ENCODE results near the gene UBE2E2. TPM values are rescaled to one million over a fixed set of nuclear protein-coding genes. Genes with fewer than 3 reads are reported as not detected.

UBE2E2 gene
- total and polyA plus RNA-seq, 7 experiments from 2014 or later = 2.4 to 28.8 (median 15.3) TPM

DNA sequence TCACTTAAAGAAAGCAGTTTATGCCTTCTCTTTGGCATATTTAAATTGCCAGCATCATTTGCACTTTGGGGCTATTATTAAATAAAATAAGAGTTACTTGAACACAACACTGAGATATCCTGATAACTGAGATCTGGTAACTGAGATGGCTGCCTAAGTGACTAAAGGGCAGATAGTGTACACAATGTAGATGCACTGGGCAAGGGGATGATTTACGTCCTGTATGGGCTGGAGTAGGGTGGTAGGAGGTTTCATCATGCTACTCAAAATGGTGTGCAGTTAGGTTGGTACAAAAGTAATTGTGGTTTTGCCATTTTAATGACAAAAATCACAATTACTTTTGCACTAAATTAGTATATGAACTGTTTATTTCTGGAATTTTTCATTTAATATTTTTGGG lies 196.1 kb downstream of the UBE2E2 start:
- Mint-ChIP-seq H3K4me1 (peaks cover 2 to 30% (median 13%) of the 10 kb centered on the region in 7 donors), H3K36me3 (peaks cover 0 to 3% (median 0%) of the 10 kb centered on the region in 5 donors), H3K27me3 (peaks cover 0 to 6% (median 0%) of the 10 kb centered on the region in 5 donors), H3K4me3 (no peak overlapping the region), H3K9me3 (no peaks in the 10 kb centered on the region), H3K27ac (no peak overlapping the region)
- no peak overlapping the region for H3K27ac ChIP-seq (ENCODE audit: low read depth, low read length)
- ChIA-PET CTCF (no interaction called here), POLR2A (no interaction called here)
- H3K27me3 ChIP-seq (ENCODE audit: control insufficient read depth in 2 of 2, insufficient read depth in 2 of 2, low read length in 2 of 2) = no peaks in the 10 kb centered on the region
- intact Hi-C loops (cut with micrococcal nuclease) = no loop called here
- no peak for DNase-seq
- H3K4me3 ChIP-seq (ENCODE audit: low read length) = no peak overlapping the region
- no peak for ATAC-seq
- no peaks in the 10 kb centered on the region for H3K9me3 ChIP-seq (ENCODE audit: control insufficient read depth in 2 of 3, low read length in 3 of 3)
- peaks cover 0 to 9% of the 10 kb centered on the region in 2 donors for H3K4me1 ChIP-seq (ENCODE audit: control insufficient read depth in 2 of 2, insufficient read depth in 2 of 2, low read length in 2 of 2)
- no peaks in the 10 kb centered on the region for H3K36me3 ChIP-seq (ENCODE audit: control insufficient read depth in 2 of 3, insufficient read depth in 3 of 3, low read length in 3 of 3)

DNA sequence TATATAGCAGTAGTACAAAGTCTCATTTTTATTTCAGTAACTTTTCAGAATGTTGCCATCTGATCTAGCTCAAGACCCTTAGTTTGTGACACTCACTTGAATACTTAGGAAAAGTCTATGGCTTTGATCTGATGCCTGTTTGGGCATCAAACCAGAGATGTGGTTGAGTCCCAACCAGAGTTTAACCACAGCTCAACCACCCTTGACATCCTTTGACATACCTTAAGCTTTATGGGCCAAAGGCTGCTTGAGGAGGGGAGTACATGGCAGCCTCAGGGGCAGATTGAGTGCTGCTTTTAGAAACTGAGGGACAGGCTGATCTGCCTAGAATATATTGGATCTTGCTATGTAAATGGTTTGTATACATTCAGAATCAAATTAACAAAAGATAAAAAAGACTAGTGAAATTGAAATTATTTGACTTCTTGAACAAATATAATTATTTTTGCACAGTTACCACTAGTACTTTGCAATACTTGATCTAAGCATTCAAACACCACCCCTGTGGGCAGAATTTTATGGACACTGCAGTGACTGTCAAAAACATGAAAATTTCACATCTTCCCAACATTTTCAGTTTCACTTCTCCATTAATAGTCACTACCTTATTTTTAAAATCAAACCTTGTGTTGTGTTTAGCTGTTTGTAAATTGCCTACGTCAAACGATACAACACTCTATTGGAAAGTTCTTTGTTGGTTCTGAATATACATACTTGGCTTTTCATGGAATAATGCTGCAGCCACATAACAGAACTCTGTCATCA lies 199.8 kb downstream of the UBE2E2 start:
- no peak overlapping the region for H3K4me3 Mint-ChIP-seq

DNA sequence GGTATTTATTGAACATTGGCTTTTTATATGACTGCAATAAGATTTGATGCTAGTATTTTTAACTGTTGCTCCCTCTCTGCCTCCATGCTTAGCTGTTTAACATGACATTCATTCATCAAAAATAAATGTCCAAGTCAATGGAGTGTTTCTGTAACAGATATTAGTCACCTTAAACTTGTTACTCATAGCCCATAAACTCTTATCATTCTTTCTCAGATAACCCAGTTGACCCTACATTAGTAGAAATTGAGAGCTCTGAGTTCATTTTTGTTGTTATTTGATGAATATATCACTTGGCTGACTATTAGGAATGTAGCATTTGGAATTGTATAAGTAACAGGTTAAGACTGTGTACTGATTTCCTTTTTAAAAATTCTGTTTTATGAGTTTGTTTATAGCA lies 201.1 kb downstream of the UBE2E2 start:
- intact Hi-C loops (cut with micrococcal nuclease) = no loop called here
- Mint-ChIP-seq H3K36me3 (peaks cover 0 to 3% (median 0%) of the 10 kb centered on the region in 5 donors), H3K9me3 (no peaks in the 10 kb centered on the region), H3K4me1 (peaks cover 2 to 35% (median 14%) of the 10 kb centered on the region in 7 donors), H3K4me3 (no peak overlapping the region), H3K27ac (no peak overlapping the region), H3K27me3 (peaks cover 0 to 11% (median 0%) of the 10 kb centered on the region in 5 donors)
- Histone ChIP-seq H3K36me3 (ENCODE audit: control insufficient read depth in 2 of 3, insufficient read depth in 3 of 3, low read length in 3 of 3) (no peaks in the 10 kb centered on the region), H3K4me3 (ENCODE audit: low read length) (no peak overlapping the region), H3K27me3 (ENCODE audit: control insufficient read depth in 2 of 2, insufficient read depth in 2 of 2, low read length in 2 of 2) (no peaks in the 10 kb centered on the region), H3K9me3 (ENCODE audit: control insufficient read depth in 2 of 3, low read length in 3 of 3) (no peaks in the 10 kb centered on the region), H3K27ac (ENCODE audit: low read depth, low read length) (no peak overlapping the region), H3K4me1 (ENCODE audit: control insufficient read depth in 2 of 2, insufficient read depth in 2 of 2, low read length in 2 of 2) (peaks cover 0 to 9% of the 10 kb centered on the region in 2 donors)
- ATAC-seq (no peak), DNase-seq (no peak)
- ChIA-PET CTCF (no interaction called here), POLR2A (interaction anchor here (0.7 kb wide), 1 partner anchor 119 kb away, joined by 3 read pairs; no protein-coding TSS in a partner anchor)

More for the DNA sequence above, 199.8 kb downstream of the UBE2E2 start:
- H3K9me3 ChIP-seq (ENCODE audit: control insufficient read depth in 2 of 3, low read length in 3 of 3) = no peaks in the 10 kb centered on the region
- H3K27me3 ChIP-seq (ENCODE audit: control insufficient read depth in 2 of 2, insufficient read depth in 2 of 2, low read length in 2 of 2) = no peaks in the 10 kb centered on the region
- POLR2A ChIA-PET = no interaction called here
- H3K36me3 ChIP-seq (ENCODE audit: control insufficient read depth in 2 of 3, insufficient read depth in 3 of 3, low read length in 3 of 3) = no peaks in the 10 kb centered on the region
- DNase-seq (peak in 2 of 9 donors; percentile 4 to 7), ATAC-seq (peak; percentile 37)
- Mint-ChIP-seq H3K36me3 (peaks cover 0 to 3% (median 0%) of the 10 kb centered on the region in 5 donors), H3K27ac (no peak overlapping the region), H3K9me3 (no peaks in the 10 kb centered on the region), H3K4me1 (peaks cover 2 to 35% (median 14%) of the 10 kb centered on the region in 7 donors), H3K27me3 (peaks cover 0 to 12% (median 0%) of the 10 kb centered on the region in 5 donors)
- H3K27ac ChIP-seq (ENCODE audit: low read depth, low read length) = no peak overlapping the region
- intact Hi-C loops (cut with micrococcal nuclease) = no loop called here
- CTCF ChIA-PET = no interaction called here
- peaks cover 0 to 9% of the 10 kb centered on the region in 2 donors for H3K4me1 ChIP-seq (ENCODE audit: control insufficient read depth in 2 of 2, insufficient read depth in 2 of 2, low read length in 2 of 2)
- H3K4me3 ChIP-seq (ENCODE audit: low read length) = no peak overlapping the region

- Mint-ChIP-seq H3K9me3 (no peaks in the 10 kb centered on the region), H3K36me3 (peaks cover 0 to 3% (median 0%) of the 10 kb centered on the region in 5 donors), H3K4me1 (peaks cover 2 to 35% (median 14%) of the 10 kb centered on the region in 7 donors), H3K4me3 (no peak overlapping the region), H3K27me3 (peaks cover 0 to 11% (median 0%) of the 10 kb centered on the region in 5 donors), H3K27ac (no peak overlapping the region)
- ATAC-seq (no peak), DNase-seq (no peak)
- no peaks in the 10 kb centered on the region for H3K36me3 ChIP-seq (ENCODE audit: control insufficient read depth in 2 of 3, insufficient read depth in 3 of 3, low read length in 3 of 3)
- POLR2A ChIA-PET = no interaction called here
- CTCF ChIA-PET = no interaction called here
- H3K9me3 ChIP-seq (ENCODE audit: control insufficient read depth in 2 of 3, low read length in 3 of 3) = no peaks in the 10 kb centered on the region
- H3K27ac ChIP-seq (ENCODE audit: low read depth, low read length) = no peak overlapping the region
- peaks cover 0 to 9% of the 10 kb centered on the region in 2 donors for H3K4me1 ChIP-seq (ENCODE audit: control insufficient read depth in 2 of 2, insufficient read depth in 2 of 2, low read length in 2 of 2)
- intact Hi-C loops (cut with micrococcal nuclease) = no loop called here
- no peaks in the 10 kb centered on the region for H3K27me3 ChIP-seq (ENCODE audit: control insufficient read depth in 2 of 2, insufficient read depth in 2 of 2, low read length in 2 of 2)
- H3K4me3 ChIP-seq (ENCODE audit: low read length) = no peak overlapping the region
Measured at GRCh38 chr3:23405081-23405480, 202.0 kb downstream of the UBE2E2 start.

DNA sequence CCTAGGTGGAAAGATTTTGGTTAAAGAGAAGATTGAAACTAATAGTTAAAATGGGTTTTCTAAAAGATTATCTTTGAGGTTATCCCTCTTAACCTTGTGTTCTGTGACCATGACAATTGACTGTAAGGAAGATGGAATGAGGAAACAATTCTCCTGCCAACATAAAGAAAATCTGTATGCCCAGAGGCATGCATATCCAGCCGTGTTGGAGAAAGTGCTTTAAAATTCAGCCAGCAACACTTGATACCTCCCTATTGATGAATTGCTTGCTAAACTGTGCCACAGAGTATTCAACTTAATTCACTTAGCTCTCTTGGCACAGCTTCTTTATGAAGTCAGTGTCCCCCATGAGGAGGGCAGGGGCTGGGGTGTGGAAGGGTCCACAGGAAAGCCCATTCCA lies 203.5 kb downstream of the UBE2E2 start:
- Histone ChIP-seq H3K9me3 (ENCODE audit: control insufficient read depth in 2 of 3, low read length in 3 of 3) (no peaks in the 10 kb centered on the region), H3K27me3 (ENCODE audit: control insufficient read depth in 2 of 2, insufficient read depth in 2 of 2, low read length in 2 of 2) (no peaks in the 10 kb centered on the region), H3K27ac (ENCODE audit: low read depth, low read length) (no peak overlapping the region), H3K36me3 (ENCODE audit: control insufficient read depth in 2 of 3, insufficient read depth in 3 of 3, low read length in 3 of 3) (no peaks in the 10 kb centered on the region), H3K4me3 (ENCODE audit: low read length) (no peak overlapping the region), H3K4me1 (ENCODE audit: control insufficient read depth in 2 of 2, insufficient read depth in 2 of 2, low read length in 2 of 2) (peaks cover 0 to 9% of the 10 kb centered on the region in 2 donors)
- no peak overlapping the region for H3K4me3 Mint-ChIP-seq
- DNase-seq (no peak), ATAC-seq (no peak)
- no peak overlapping the region for H3K27ac Mint-ChIP-seq
- H3K9me3 Mint-ChIP-seq = no peaks in the 10 kb centered on the region
- CTCF ChIA-PET = no interaction called here
- peaks cover 0 to 11% (median 0%) of the 10 kb centered on the region in 5 donors for H3K27me3 Mint-ChIP-seq
- peaks cover 0 to 3% (median 0%) of the 10 kb centered on the region in 5 donors for H3K36me3 Mint-ChIP-seq
- peaks cover 0 to 26% (median 13%) of the 10 kb centered on the region in 7 donors for H3K4me1 Mint-ChIP-seq
- intact Hi-C loops (cut with micrococcal nuclease) = no loop called here
- POLR2A ChIA-PET = no interaction called here

- ATAC-seq = no peak
- POLR2A ChIA-PET = no interaction called here
- intact Hi-C loops (cut with micrococcal nuclease) = no loop called here
Measured at GRCh38 chr3:23418026-23418425, 214.9 kb downstream of the UBE2E2 start.

More at GRCh38 chr3:23418026-23418425, 214.9 kb downstream of the UBE2E2 start:
- Mint-ChIP-seq H3K4me3 (no peak overlapping the region), H3K27ac (no peak overlapping the region), H3K4me1 (peaks cover 0 to 18% (median 4%) of the 10 kb centered on the region in 7 donors), H3K27me3 (no peaks in the 10 kb centered on the region), H3K36me3 (peaks cover 0 to 20% (median 9%) of the 10 kb centered on the region in 5 donors), H3K9me3 (peaks cover 0 to 11% (median 4%) of the 10 kb centered on the region in 11 donors)
- CTCF ChIA-PET = no interaction called here
- no peaks in the 10 kb centered on the region for H3K36me3 ChIP-seq (ENCODE audit: control insufficient read depth in 2 of 3, insufficient read depth in 3 of 3, low read length in 3 of 3)
- no peak overlapping the region for H3K27ac ChIP-seq (ENCODE audit: low read depth, low read length)
- H3K4me3 ChIP-seq (ENCODE audit: low read length) = no peak overlapping the region
- no peak for DNase-seq
- no peaks in the 10 kb centered on the region for H3K9me3 ChIP-seq (ENCODE audit: control insufficient read depth in 2 of 3, low read length in 3 of 3)
- no peaks in the 10 kb centered on the region for H3K4me1 ChIP-seq (ENCODE audit: control insufficient read depth in 2 of 2, insufficient read depth in 2 of 2, low read length in 2 of 2)
- no peaks in the 10 kb centered on the region for H3K27me3 ChIP-seq (ENCODE audit: control insufficient read depth in 2 of 2, insufficient read depth in 2 of 2, low read length in 2 of 2)
